NCI-H510A treated with DMSO at 0.1 percent for 48 hours (cell line): ENCODE results near the gene EXOSC10.
A peak's percentile ranks its signal among the peaks of the same experiment; 100 is the strongest.
"Not testable (repeated sequence)": the region's sequence is repeated elsewhere in the genome, so short reads cannot be mapped to it uniquely, and the experiment has no call there.

ENCODE experiments used
- DNase-seq: peaks from one replicate; lab custom pipeline; 2025; lab: John Stamatoyannopoulos, UW

Gene EXOSC10

GRCh38 chr1:11109047-11109760 is 9.5 kb upstream of the EXOSC10 start:
- DNase-seq = no peak

- DNase-seq = no peak
These were observed 7.9 kb upstream of the EXOSC10 start for GRCh38 chr1:11107599-11107998.

- no peak for DNase-seq
These were observed 5.9 kb upstream of the EXOSC10 start for GRCh38 chr1:11105586-11105985.

GRCh38 chr1:11101347-11101746 is 1.7 kb upstream of the EXOSC10 start:
- no peak for DNase-seq

GRCh38 chr1:11100806-11101205 is 1.1 kb upstream of the EXOSC10 start:
- not testable (repeated sequence) for DNase-seq

GRCh38 chr1:11100149-11100493 is 452 bp upstream of the EXOSC10 start:
- no peak for DNase-seq

GRCh38 chr1:11098931-11099309 is 749 bp downstream of the EXOSC10 start:
- no peak for DNase-seq

- DNase-seq = not testable (repeated sequence)
These were observed 15.9 kb downstream of the EXOSC10 start for GRCh38 chr1:11083784-11084183.

- DNase-seq = no peak
These were observed 18.7 kb downstream of the EXOSC10 start for GRCh38 chr1:11080931-11081330.

- DNase-seq = no peak
These were observed 21.0 kb downstream of the EXOSC10 start for GRCh38 chr1:11078631-11079030.

- not testable (repeated sequence) for DNase-seq
These were observed 26.3 kb downstream of the EXOSC10 start for GRCh38 chr1:11073398-11073797.

GRCh38 chr1:11072216-11072917 is 27.3 kb downstream of the EXOSC10 start:
- peak; percentile 97 for DNase-seq

GRCh38 chr1:11071463-11072215 is 28.0 kb downstream of the EXOSC10 start:
- peak; percentile 97 for DNase-seq

GRCh38 chr1:11070876-11071275 is 28.8 kb downstream of the EXOSC10 start:
- no peak for DNase-seq

GRCh38 chr1:11068600-11069473 is 30.8 kb downstream of the EXOSC10 start:
- no peak for DNase-seq

GRCh38 chr1:11067716-11068599 is 31.7 kb downstream of the EXOSC10 start:
- no peak for DNase-seq

- no peak for DNase-seq
These were observed 33.9 kb downstream of the EXOSC10 start for GRCh38 chr1:11065796-11066195.

GRCh38 chr1:11064942-11065341 is 34.7 kb downstream of the EXOSC10 start:
- DNase-seq = no peak

GRCh38 chr1:11063937-11064537 is 35.6 kb downstream of the EXOSC10 start:
- DNase-seq = peak; percentile 55

GRCh38 chr1:11062965-11063401 is 36.7 kb downstream of the EXOSC10 start:
- no peak for DNase-seq
